Spleen (tissue), 11 donors: ENCODE results near the gene ATP6V1B1. TPM values are rescaled to one million over a fixed set of nuclear protein-coding genes. Genes with fewer than 3 reads are reported as not detected.

Experiments
- DNase-seq: peaks from one replicate; pipeline ENCODE4 v3.0.0-alpha.2; 2020
- H3K27ac ChIP-seq, 8 donors: fragments of 200-600 bp; sonication (generic) in 7 of 8; 1 replicate in 4 of 8; 2 replicates in 4 of 8; pipeline versions ENCODE4 v1.5.0 to v1.8.0; 2016 to 2021; ENCODE audit warnings: inconsistent platforms in 4 of 8, mild to moderate bottlenecking in 4 of 8, moderate library complexity in 1 of 8
- H3K27me3 ChIP-seq, 7 donors: fragments of 200-600 bp; sonication (generic) in 6 of 7; replicated peaks in 1 of 7; 1 replicate in 4 of 7; 2 replicates in 3 of 7; pipeline versions ENCODE4 v1.5.0 to v1.8.0; 2016 to 2021; ENCODE audit warnings: inconsistent platforms in 3 of 7, mild to moderate bottlenecking in 1 of 7
- H3K36me3 ChIP-seq, 6 donors: fragments of 200-600 bp; sonication (generic) in 5 of 6; 1 replicate in 4 of 6; 2 replicates in 2 of 6; pipeline versions ENCODE4 v1.5.0 to v1.8.0; 2016 to 2021; ENCODE audit warnings: inconsistent platforms in 2 of 6
- H3K4me1 ChIP-seq, 6 donors: fragments of 200-600 bp; sonication (generic) in 5 of 6; 1 replicate in 3 of 6; 2 replicates in 3 of 6; pipeline versions ENCODE4 v1.5.0 to v1.8.0; 2016 to 2021; ENCODE audit warnings: inconsistent platforms in 3 of 6
- H3K4me3 ChIP-seq, 8 donors: fragments of 200-600 bp; sonication (generic) in 7 of 8; 1 replicate in 4 of 8; 2 replicates in 4 of 8; pipeline versions ENCODE4 v1.5.0 to v1.8.0; 2016 to 2021; ENCODE audit warnings: inconsistent platforms in 4 of 8, mild to moderate bottlenecking in 4 of 8, moderate library complexity in 2 of 8
- H3K9me3 ChIP-seq, 8 donors: fragments of 200-600 bp; sonication (generic) in 7 of 8; 1 replicate in 4 of 8; 2 replicates in 4 of 8; pipeline versions ENCODE4 v1.5.0 to v1.8.0; 2016 to 2021; ENCODE audit warnings: inconsistent platforms in 4 of 8
- CTCF ChIP-seq, 11 experiments: fragments of 200-600 bp in 7 of 11; fragments of 450-650 bp in 4 of 11; sonication (generic) in 4 of 11; IDR thresholded peaks in 8 of 11; conservative IDR thresholded peaks in 3 of 11; 1 replicate in 7 of 11; 2 replicates in 4 of 11; pipeline versions ENCODE4 v1.4.0 to v1.8.0; 2016 to 2021; ENCODE audit warnings: antibody characterized with exemption in 11 of 11, inconsistent platforms in 4 of 11, mild to moderate bottlenecking in 1 of 11
- POLR2A ChIP-seq, 3 donors: fragments of 450-650 bp; IDR thresholded peaks; one replicate each; pipeline ENCODE4 v1.5.1; 2017; ENCODE audit warnings: antibody characterized with exemption in 3 of 3, mild to moderate bottlenecking in 1 of 3
- POLR2AphosphoS5 ChIP-seq, 3 donors: sonication (generic); formaldehyde crosslinking; IDR thresholded peaks; one replicate each; pipeline ENCODE4 v1.5.1; 2017; ENCODE audit warnings: antibody characterized with exemption in 3 of 3
- WGBS, 5 donors: extraction: QIAGEN DNeasy Blood & Tissue Kit in 3 of 5; methylation state at CpG; one replicate each; pipeline versions ENCODE4 v1.1.5 to v1.1.7; 2013 to 2018; 5-methylcytosine and 5-hydroxymethylcytosine counted together
- intact Hi-C: fragments of 100-400 bp; cut with DNase I; formaldehyde crosslinking; loops from one replicate; pipeline ENCODE4 v1.15.0; 2023; ENCODE audit warnings: low total_unique reads
- polyA plus RNA-seq, 3 donors: library from polyadenylated mRNA; stranded (reverse); fragments of 200-250 nt; gene quantifications; one replicate each; pipeline ENCODE4 v1.2.1, GENCODE V29; 2013
- total RNA-seq, 7 donors: library from RNA; depleted of rRNA in 3 of 7; stranded (reverse); fragments of >200 nt in 3 of 7; fragmentation: NEBNext Ultra II Directional in 4 of 7; extraction: Animal tissue kit (Norgen Biotek cat#: 25700) in 4 of 7; gene quantifications; one replicate each; pipeline versions ENCODE4 v1.1.0 to v1.2.1, GENCODE V29; 2016 to 2021
- donor health status: healthy with polysubstance abuse.
- donor health status: DM: no; HTN: no; CAD: no; lungs with moderate emphysema.
- donor health status: DM: no; HTN: no; CAD: no.
- donor health status: Bipolar disorder and iron deficiency.
- donor health status: healthy.
- donor health status: DM: no; HTN: no; CAD: no.
- donor health status: DM: yes; HTN: yes; CAD: no.

The ATP6V1B1 gene
- total and polyA plus RNA-seq, 10 donors, result 0.06 to 0.11 TPM; not detected in 8

DNA sequence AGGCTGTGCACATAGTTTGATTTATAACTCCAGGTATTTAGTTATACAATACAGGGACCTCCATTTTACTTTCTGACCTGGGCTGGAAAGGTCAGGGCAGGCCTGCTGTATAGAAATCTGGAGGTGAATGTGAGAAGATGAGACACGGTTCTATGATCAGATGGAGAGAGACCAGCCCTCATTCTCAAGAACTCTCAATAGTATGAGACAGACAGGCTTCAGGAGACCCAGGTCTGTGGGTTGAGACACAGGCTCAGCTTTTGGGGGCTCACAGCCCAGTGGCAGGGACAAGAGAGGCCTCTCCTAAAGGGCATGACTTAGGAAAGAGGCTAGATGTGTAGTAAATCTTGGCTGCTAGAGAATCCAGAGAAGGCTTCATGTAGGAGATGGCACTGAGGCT, 719 bp upstream of the ATP6V1B1 start:
- Histone ChIP-seq H3K4me3 (no peak overlapping the region), H3K4me1 (no peaks in the 10 kb centered on the region), H3K9me3 (no peaks in the 10 kb centered on the region), H3K36me3 (no peaks in the 10 kb centered on the region), H3K27me3 (peaks cover 0 to 60% (median 4%) of the 10 kb centered on the region in 7 donors), H3K27ac (no peak overlapping the region)
- 72 to 80% (median 75%) methylated on average over 1 of the region's 1 CpG for WGBS, 5 donors
- DNase-seq, result no peak
- no peak for TF ChIP-seq POLR2A (IDR thresholded peaks at IDR 0.05)
- no peak for TF ChIP-seq POLR2AphosphoS5 (IDR thresholded peaks at IDR 0.05)
- no peak for TF ChIP-seq CTCF (IDR thresholded peaks at IDR 0.05 in 8 of 11, conservative IDR thresholded peaks at IDR 0.05 in 3 of 11)
- intact Hi-C loops, result no loop called here

- H3K27me3 ChIP-seq, result peaks cover 0 to 71% (median 4%) of the 10 kb centered on the region in 7 donors
- no peak for DNase-seq
- intact Hi-C loops, result no loop called here
- H3K4me3 ChIP-seq, result no peak overlapping the region
- 78 to 86% (median 83%) methylated on average over 8 to 10 of the region's 10 CpGs for WGBS, 5 donors
- H3K9me3 ChIP-seq, result no peaks in the 10 kb centered on the region
- TF ChIP-seq POLR2A (IDR thresholded peaks at IDR 0.05) (no peak), POLR2AphosphoS5 (IDR thresholded peaks at IDR 0.05) (no peak), CTCF (IDR thresholded peaks at IDR 0.05 in 8 of 11, conservative IDR thresholded peaks at IDR 0.05 in 3 of 11) (no peak)
- H3K27ac ChIP-seq, result no peak overlapping the region
- H3K36me3 ChIP-seq, result no peaks in the 10 kb centered on the region
- H3K4me1 ChIP-seq, result no peaks in the 10 kb centered on the region
Measured at GRCh38 chr2:70936165-70936978, 672 bp downstream of the ATP6V1B1 start.

GRCh38 chr2:70936979-70937811, 1.5 kb downstream of the ATP6V1B1 start:
- H3K27me3 ChIP-seq, result peaks cover 0 to 68% (median 4%) of the 10 kb centered on the region in 7 donors
- no peaks in the 10 kb centered on the region for H3K9me3 ChIP-seq
- TF ChIP-seq POLR2AphosphoS5 (IDR thresholded peaks at IDR 0.05), result no peak
- TF ChIP-seq POLR2A (IDR thresholded peaks at IDR 0.05), result no peak
- TF ChIP-seq CTCF (IDR thresholded peaks at IDR 0.05 in 8 of 11, conservative IDR thresholded peaks at IDR 0.05 in 3 of 11), result no peak
- WGBS, 5 donors, result 63 to 85% (median 77%) methylated on average over 7 to 10 of the region's 10 CpGs
- no peak for DNase-seq
- no peak overlapping the region for H3K4me3 ChIP-seq
- intact Hi-C loops, result no loop called here
- no peak overlapping the region for H3K27ac ChIP-seq
- no peaks in the 10 kb centered on the region for H3K4me1 ChIP-seq
- H3K36me3 ChIP-seq, result no peaks in the 10 kb centered on the region
